Activated CD8-positive, alpha-beta T cell treated with anti-CD3 and anti-CD28 coated beads, Interleukin-2, amount 10 ng/mL, durations not matched to agents 7 days and 5 days (primary cell): ENCODE measurements around the gene AGBL4. TPM values are rescaled to one million over a fixed set of nuclear protein-coding genes. Genes with fewer than 3 reads are reported as not detected.
"Not testable (repeated sequence)": the region's sequence is repeated elsewhere in the genome, so short reads cannot be mapped to it uniquely, and the experiment has no call there.

ENCODE experiments used
- ATAC-seq: fragments of 150-1000 bp; cut with Tn5 transposase; one replicate; pipeline ENCODE4 v1.10.0; 2021; ENCODE audit warnings: moderate library complexity
- CTCF ChIA-PET: fragments of 350-600 bp; sonication (Branson Sonifier 250); formaldehyde crosslinking; loops from one replicate; lab custom pipeline; 2021; ENCODE audit warnings: antibody characterized with exemption; lab: Charles Lee
- POLR2A ChIA-PET: fragments of 350-600 bp; sonication (Branson Sonifier 250); formaldehyde crosslinking; loops from one replicate; lab custom pipeline; 2021; ENCODE audit warnings: antibody characterized with exemption; lab: Charles Lee
- DNase-seq: peaks from one replicate; pipeline ENCODE4 v3.0.0-alpha.2; 2020
- H3K27ac Mint-ChIP-seq: one replicate; pipeline ENCODE4 v1.8.0; 2021; ENCODE audit warnings: mild to moderate bottlenecking, mixed read lengths
- H3K27me3 Mint-ChIP-seq: one replicate; pipeline ENCODE4 v1.8.0; 2021; ENCODE audit warnings: low read depth, mixed read lengths
- H3K36me3 Mint-ChIP-seq: one replicate; pipeline ENCODE4 v1.8.0; 2021; ENCODE audit warnings: low read depth, mixed read lengths
- H3K4me1 Mint-ChIP-seq: one replicate; pipeline ENCODE4 v1.8.0; 2021; ENCODE audit warnings: low read depth, mixed read lengths
- H3K4me3 Mint-ChIP-seq: one replicate; pipeline ENCODE4 v1.8.0; 2021; ENCODE audit warnings: mild to moderate bottlenecking, mixed read lengths
- H3K9me3 Mint-ChIP-seq: one replicate; pipeline ENCODE4 v1.8.0; 2022; ENCODE audit warnings: mixed read lengths; ENCODE audit not compliant: insufficient read depth
- total RNA-seq, 2 experiments: library from RNA; stranded (reverse); gene quantifications; one replicate each; pipeline ENCODE4 v1.2.3, GENCODE V29; 2021

The AGBL4 gene
- total RNA-seq, 2 experiments from 2014 or later: not detected

DNA sequence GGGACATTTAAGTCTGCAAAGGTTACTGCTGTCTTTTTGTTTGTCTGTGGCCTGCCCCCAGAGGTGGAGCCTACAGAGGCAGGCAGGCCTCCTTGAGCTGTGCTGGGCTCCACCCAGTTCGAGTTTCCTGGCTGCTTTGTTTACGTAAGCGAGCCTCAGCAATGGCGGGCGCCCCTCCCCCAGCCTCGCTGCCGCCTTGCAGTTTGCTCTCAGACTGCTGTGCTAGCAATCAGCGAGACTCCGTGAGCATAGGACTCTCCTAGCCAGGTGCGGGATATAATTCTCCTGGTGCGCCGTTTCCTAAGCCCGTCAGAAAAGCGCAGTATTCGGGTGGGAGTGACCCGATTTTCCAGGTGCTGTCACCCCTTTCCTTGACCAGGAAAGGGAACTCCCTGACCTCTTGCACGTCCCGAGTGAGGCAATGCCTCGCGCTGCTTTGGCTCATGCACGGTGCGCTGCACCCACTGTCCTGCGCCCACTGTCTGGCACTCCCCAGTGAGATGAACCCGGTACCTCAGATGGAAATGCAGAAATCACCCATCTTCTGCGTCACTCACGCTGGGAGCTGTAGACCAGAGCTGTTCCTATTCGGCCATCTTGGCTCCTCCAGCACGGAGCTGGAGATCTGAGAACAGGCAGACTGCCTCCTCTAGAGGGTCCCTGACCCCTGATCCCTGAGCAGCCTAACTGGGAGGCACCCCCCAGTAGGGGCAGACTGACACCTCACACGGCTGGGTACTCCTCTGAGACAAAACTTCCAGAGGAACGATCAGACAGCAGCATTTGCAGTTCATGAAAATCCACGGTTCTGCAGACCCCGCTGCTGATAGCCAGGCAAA lies 766.3 kb downstream of the AGBL4 start:
- POLR2A ChIA-PET, ATAC-seq, H3K4me1 Mint-ChIP-seq, H3K9me3 Mint-ChIP-seq, H3K27ac Mint-ChIP-seq, CTCF ChIA-PET, DNase-seq, H3K4me3 Mint-ChIP-seq, H3K36me3 Mint-ChIP-seq, H3K27me3 Mint-ChIP-seq: not testable (repeated sequence)

DNA sequence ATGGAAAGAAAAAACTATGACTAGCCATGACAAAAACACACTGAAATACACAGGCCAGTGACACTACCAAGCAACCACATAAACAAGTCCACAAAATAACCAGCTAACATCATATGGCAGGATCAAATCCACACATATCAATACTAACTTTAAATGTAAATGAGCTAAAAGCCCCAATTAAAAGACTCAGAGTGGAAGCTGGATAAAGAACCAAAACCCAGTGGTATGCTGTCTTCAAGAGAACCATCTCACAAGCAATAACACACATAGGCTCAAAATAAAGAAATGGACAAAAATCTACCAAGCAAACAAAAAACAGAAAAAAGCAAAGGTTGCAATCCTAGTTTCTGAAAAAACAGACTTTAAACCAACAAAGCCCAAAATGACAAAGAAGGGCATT lies 770.8 kb downstream of the AGBL4 start:
- POLR2A ChIA-PET: no interaction called here
- CTCF ChIA-PET: no interaction called here
- H3K36me3 Mint-ChIP-seq: no peaks in the 10 kb centered on the region

GRCh38 chr1:49251019-49251784 lies 772.6 kb downstream of the AGBL4 start:
- Mint-ChIP-seq H3K27ac (no peak overlapping the region), H3K36me3 (no peaks in the 10 kb centered on the region), H3K9me3 (peaks cover 4% of the 10 kb centered on the region), H3K27me3 (no peaks in the 10 kb centered on the region), H3K4me1 (no peaks in the 10 kb centered on the region), H3K4me3 (no peak overlapping the region)
- DNase-seq (no peak), ATAC-seq (no peak)
- POLR2A ChIA-PET: no interaction called here
- CTCF ChIA-PET: no interaction called here

More for the DNA sequence above, 770.8 kb downstream of the AGBL4 start:
- H3K9me3 Mint-ChIP-seq: peaks cover 4% of the 10 kb centered on the region
- ATAC-seq (no peak), DNase-seq (no peak)
- no peaks in the 10 kb centered on the region for H3K27me3 Mint-ChIP-seq
- H3K4me3 Mint-ChIP-seq: no peak overlapping the region
- H3K27ac Mint-ChIP-seq: no peak overlapping the region
- no peaks in the 10 kb centered on the region for H3K4me1 Mint-ChIP-seq

DNA sequence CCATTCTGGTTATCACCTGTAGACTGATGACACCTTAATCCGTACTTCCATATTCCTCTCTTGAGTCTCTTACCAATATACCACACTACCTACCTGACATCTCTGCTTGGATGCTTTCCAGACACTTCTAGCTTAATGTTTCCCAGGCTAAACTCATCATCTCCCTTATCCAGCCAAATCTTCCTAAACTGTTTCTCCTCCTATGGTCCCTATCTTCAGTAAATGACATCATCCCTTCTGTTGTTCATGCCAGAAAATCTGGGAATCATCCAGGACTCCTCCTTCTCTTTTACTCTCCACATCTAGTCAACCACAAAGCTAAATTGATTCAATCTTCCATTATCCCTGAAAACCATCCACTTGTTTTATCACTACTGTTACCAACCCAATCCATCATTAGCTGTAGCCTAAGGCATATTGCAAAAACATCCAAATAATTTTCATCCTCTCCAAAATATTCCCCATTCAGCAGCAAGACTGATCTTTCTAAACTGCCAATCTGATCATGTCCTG lies 783.0 kb downstream of the AGBL4 start:
- ChIA-PET CTCF (no interaction called here), POLR2A (no interaction called here)
- no peaks in the 10 kb centered on the region for H3K27me3 Mint-ChIP-seq
- DNase-seq: no peak
- no peak overlapping the region for H3K27ac Mint-ChIP-seq
- no peaks in the 10 kb centered on the region for H3K9me3 Mint-ChIP-seq
- no peaks in the 10 kb centered on the region for H3K36me3 Mint-ChIP-seq
- H3K4me1 Mint-ChIP-seq: no peaks in the 10 kb centered on the region
- no peak overlapping the region for H3K4me3 Mint-ChIP-seq
- no peak for ATAC-seq

GRCh38 chr1:49234988-49235387 lies 788.8 kb downstream of the AGBL4 start:
- ChIA-PET CTCF (no interaction called here), POLR2A (no interaction called here)
- no peak overlapping the region for H3K4me3 Mint-ChIP-seq
- H3K36me3 Mint-ChIP-seq: no peaks in the 10 kb centered on the region
- H3K4me1 Mint-ChIP-seq: no peaks in the 10 kb centered on the region
- no peak overlapping the region for H3K27ac Mint-ChIP-seq
- H3K9me3 Mint-ChIP-seq: no peaks in the 10 kb centered on the region
- ATAC-seq (no peak), DNase-seq (no peak)
- no peaks in the 10 kb centered on the region for H3K27me3 Mint-ChIP-seq

- no peak overlapping the region for H3K27ac Mint-ChIP-seq
- H3K4me3 Mint-ChIP-seq: no peak overlapping the region
- ATAC-seq: no peak
- H3K9me3 Mint-ChIP-seq: no peaks in the 10 kb centered on the region
- H3K36me3 Mint-ChIP-seq: no peaks in the 10 kb centered on the region
- H3K4me1 Mint-ChIP-seq: no peaks in the 10 kb centered on the region
- H3K27me3 Mint-ChIP-seq: no peaks in the 10 kb centered on the region
- ChIA-PET POLR2A (no interaction called here), CTCF (no interaction called here)
- no peak for DNase-seq
These were observed 794.2 kb downstream of the AGBL4 start for GRCh38 chr1:49229555-49229954.

- ChIA-PET CTCF (interaction anchor here (0.9 kb wide), 1 partner anchor 77 kb away, joined by 3 read pairs; no protein-coding TSS in a partner anchor), POLR2A (no interaction called here)
- H3K4me3 Mint-ChIP-seq: no peak overlapping the region
- ATAC-seq: no peak
- no peaks in the 10 kb centered on the region for H3K4me1 Mint-ChIP-seq
- H3K36me3 Mint-ChIP-seq: no peaks in the 10 kb centered on the region
- no peak overlapping the region for H3K27ac Mint-ChIP-seq
- no peaks in the 10 kb centered on the region for H3K27me3 Mint-ChIP-seq
- H3K9me3 Mint-ChIP-seq: no peaks in the 10 kb centered on the region
- DNase-seq: no peak
These were observed 797.0 kb downstream of the AGBL4 start for GRCh38 chr1:49226758-49227157.

DNA sequence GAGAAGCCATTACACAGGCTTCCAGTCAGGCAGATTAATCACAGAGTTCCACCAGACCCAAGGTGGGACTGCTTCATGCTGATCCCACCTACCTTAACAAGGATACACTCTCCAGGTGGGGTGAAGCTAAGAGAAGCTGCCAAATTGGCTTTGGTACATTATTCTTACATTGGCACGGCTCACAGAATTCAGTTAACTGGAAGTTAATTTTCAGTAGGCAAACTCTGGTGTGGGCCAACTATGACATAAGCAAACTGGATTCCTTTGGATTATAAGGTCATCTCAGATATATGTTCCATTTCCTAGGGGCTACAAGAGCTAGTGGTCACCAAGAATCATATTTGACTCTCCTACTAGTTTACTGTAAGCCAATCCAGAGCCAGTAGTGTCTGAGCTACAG lies 798.3 kb downstream of the AGBL4 start:
- no peaks in the 10 kb centered on the region for H3K4me1 Mint-ChIP-seq
- CTCF ChIA-PET: no interaction called here
- ATAC-seq (no peak), DNase-seq (no peak)
- no peak overlapping the region for H3K27ac Mint-ChIP-seq
- no peak overlapping the region for H3K4me3 Mint-ChIP-seq
- no peaks in the 10 kb centered on the region for H3K36me3 Mint-ChIP-seq
- H3K27me3 Mint-ChIP-seq: no peaks in the 10 kb centered on the region
- POLR2A ChIA-PET: no interaction called here
- H3K9me3 Mint-ChIP-seq: no peaks in the 10 kb centered on the region

DNA sequence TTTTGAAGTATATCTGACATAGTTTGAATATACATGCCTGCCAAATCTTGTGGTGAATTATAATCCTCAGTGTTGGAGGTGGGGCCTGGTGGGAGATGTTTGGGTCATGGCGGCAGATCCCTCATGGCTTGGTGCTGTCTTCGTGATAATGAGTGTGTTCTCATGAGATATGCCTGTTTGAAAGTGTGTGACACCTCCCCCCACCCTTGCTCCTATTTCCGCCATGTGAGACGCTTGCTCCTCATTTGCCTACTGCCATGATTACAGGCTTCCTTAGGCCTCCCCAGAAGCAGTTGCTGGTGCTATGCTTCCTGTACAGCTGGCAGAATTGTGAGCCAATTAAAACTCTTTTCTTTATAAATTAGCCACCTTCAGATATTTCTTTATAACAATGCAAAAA lies 810.5 kb downstream of the AGBL4 start:
- H3K27me3 Mint-ChIP-seq: no peaks in the 10 kb centered on the region
- no peak overlapping the region for H3K4me3 Mint-ChIP-seq
- ChIA-PET POLR2A (no interaction called here), CTCF (no interaction called here)
- H3K27ac Mint-ChIP-seq: no peak overlapping the region
- no peaks in the 10 kb centered on the region for H3K4me1 Mint-ChIP-seq
- ATAC-seq (no peak), DNase-seq (no peak)
- H3K9me3 Mint-ChIP-seq: no peaks in the 10 kb centered on the region
- no peaks in the 10 kb centered on the region for H3K36me3 Mint-ChIP-seq

GRCh38 chr1:49208712-49209111 lies 815.0 kb downstream of the AGBL4 start:
- H3K27ac Mint-ChIP-seq: no peak overlapping the region
- no peaks in the 10 kb centered on the region for H3K9me3 Mint-ChIP-seq
- no peaks in the 10 kb centered on the region for H3K4me1 Mint-ChIP-seq
- no peak for ATAC-seq
- H3K4me3 Mint-ChIP-seq: no peak overlapping the region
- ChIA-PET CTCF (no interaction called here), POLR2A (no interaction called here)
- H3K36me3 Mint-ChIP-seq: no peaks in the 10 kb centered on the region
- no peaks in the 10 kb centered on the region for H3K27me3 Mint-ChIP-seq
- no peak for DNase-seq

- ChIA-PET POLR2A (no interaction called here), CTCF (no interaction called here)
- no peak overlapping the region for H3K4me3 Mint-ChIP-seq
- no peaks in the 10 kb centered on the region for H3K27me3 Mint-ChIP-seq
- no peaks in the 10 kb centered on the region for H3K36me3 Mint-ChIP-seq
- DNase-seq (no peak), ATAC-seq (no peak)
- H3K27ac Mint-ChIP-seq: no peak overlapping the region
- no peaks in the 10 kb centered on the region for H3K4me1 Mint-ChIP-seq
- peaks cover 5% of the 10 kb centered on the region for H3K9me3 Mint-ChIP-seq
These were observed 819.0 kb downstream of the AGBL4 start for GRCh38 chr1:49204720-49205119.

DNA sequence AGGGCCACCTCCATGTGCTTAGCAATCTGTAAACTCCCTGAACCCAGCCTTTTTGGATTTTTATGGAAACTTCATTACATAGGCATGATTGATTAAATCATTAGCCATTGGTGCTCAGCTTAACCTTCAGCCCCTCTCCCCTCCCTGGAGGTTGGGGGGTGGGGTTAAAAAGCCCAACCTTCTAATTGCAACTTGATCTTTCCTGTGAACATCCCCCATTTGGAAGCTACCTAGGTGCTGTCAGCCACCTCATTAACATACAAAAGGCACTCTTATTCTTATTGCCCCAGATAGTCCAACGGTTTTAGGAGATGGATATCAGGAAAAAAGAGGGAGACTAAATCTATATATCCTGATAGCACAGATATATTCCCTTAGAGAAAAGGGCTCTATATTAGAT lies 823.0 kb downstream of the AGBL4 start:
- Mint-ChIP-seq H3K36me3 (no peaks in the 10 kb centered on the region), H3K27me3 (no peaks in the 10 kb centered on the region), H3K4me3 (no peak overlapping the region), H3K27ac (no peak overlapping the region), H3K4me1 (no peaks in the 10 kb centered on the region), H3K9me3 (peaks cover 15% of the 10 kb centered on the region)
- no peak for ATAC-seq
- POLR2A ChIA-PET: no interaction called here
- no peak for DNase-seq
- CTCF ChIA-PET: no interaction called here
